OCI-LY3 (cell line): ENCODE data around the gene BCL2L12.

Experiments used
- H2AFZ ChIP-seq: fragments of 200-600, 300-600 bp; shearing (Covaris generic); 2 replicates; pipeline ENCODE4 v1.6.0; 2014; ENCODE audit warnings: antibody characterized with exemption, low read depth, low read length
- H3K27ac ChIP-seq: fragments of 200-600, 300-600 bp; sonication (generic); 2 replicates; pipeline ENCODE4 v1.5.1; 2014; ENCODE audit warnings: mild to moderate bottlenecking, low read length, moderate library complexity, mixed read lengths
- H3K27me3 ChIP-seq: fragments of 200-600, 300-600 bp; sonication (generic); 2 replicates; pipeline ENCODE4 v1.6.1; 2014; ENCODE audit warnings: low read depth, low read length, mixed read lengths
- H3K36me3 ChIP-seq: fragments of 200-600, 300-600 bp; sonication (generic); replicated peaks from 2 replicates; pipeline ENCODE3; 2014; ENCODE audit warnings: low read depth, low read length, mixed read lengths
- H3K4me1 ChIP-seq: fragments of 300-600, 200-600 bp; sonication (generic); 2 replicates; pipeline ENCODE4 v1.6.1; 2014; ENCODE audit warnings: low read length, mixed read lengths
- H3K4me2 ChIP-seq: fragments of 200-600, 300-600 bp; sonication (generic); 2 replicates; pipeline ENCODE4 v1.6.1; 2014; ENCODE audit warnings: low read length, mixed read lengths
- H3K4me3 ChIP-seq: fragments of 300-600, 200-600 bp; sonication (generic); 2 replicates; pipeline ENCODE4 v1.5.1; 2014; ENCODE audit warnings: antibody characterized with exemption, mild to moderate bottlenecking, low read length, moderate library complexity
- H3K79me2 ChIP-seq: fragments of 300-600, 200-600 bp; shearing (Covaris generic); 2 replicates; pipeline ENCODE4 v1.6.1; 2014; ENCODE audit warnings: mild to moderate bottlenecking, low read length, mixed read lengths
- H3K9ac ChIP-seq: fragments of 300-600, 200-600 bp; shearing (Covaris generic); 2 replicates; pipeline ENCODE4 v1.6.0; 2014; ENCODE audit warnings: mild to moderate bottlenecking, low read length, moderate library complexity
- H3K9me3 ChIP-seq: fragments of 200-600, 300-600 bp; shearing (Covaris generic); 2 replicates; pipeline ENCODE4 v1.6.1; 2014; ENCODE audit warnings: low read length, mixed read lengths; ENCODE audit not compliant: insufficient read depth
- H4K20me1 ChIP-seq: fragments of 200-600, 300-600 bp; sonication (generic); 2 replicates; pipeline ENCODE4 v1.6.1; 2016; ENCODE audit warnings: low read length, mixed read lengths; ENCODE audit not compliant: insufficient read depth
- CTCF ChIP-seq: fragments of 200-600, 300-600 bp; sonication (generic); IDR thresholded peaks from 2 replicates; pipeline ENCODE4 v1.5.1; 2014; ENCODE audit warnings: antibody characterized with exemption, low read length, low read depth
- EZH2phosphoT487 ChIP-seq: fragments of 200-600 bp; shearing (Covaris generic); IDR thresholded peaks from 2 replicates; pipeline ENCODE4 v1.6.1; 2018; ENCODE audit warnings: antibody characterized with exemption, mixed run types, low read depth

Gene BCL2L12

GRCh38 chr19:49691243-49692146 lies 25.8 kb downstream of the BCL2L12 start:
- H3K4me3 ChIP-seq = no peak overlapping the region
- no peaks in the 10 kb centered on the region for H3K9me3 ChIP-seq
- no peak overlapping the region for H2AFZ ChIP-seq
- no peak overlapping the region for H3K9ac ChIP-seq
- H3K27ac ChIP-seq = no peak overlapping the region
- no peaks in the 10 kb centered on the region for H3K79me2 ChIP-seq
- peaks cover 31% of the 10 kb centered on the region for H4K20me1 ChIP-seq
- no peak overlapping the region for H3K4me2 ChIP-seq
- no peaks in the 10 kb centered on the region for H3K27me3 ChIP-seq
- no peak for TF ChIP-seq CTCF
- no peak for TF ChIP-seq EZH2phosphoT487
- H3K36me3 ChIP-seq = peaks cover 46% of the 10 kb centered on the region
- peaks cover 16% of the 10 kb centered on the region; the same call in 1 of the 2 replicates for H3K4me1 ChIP-seq

DNA sequence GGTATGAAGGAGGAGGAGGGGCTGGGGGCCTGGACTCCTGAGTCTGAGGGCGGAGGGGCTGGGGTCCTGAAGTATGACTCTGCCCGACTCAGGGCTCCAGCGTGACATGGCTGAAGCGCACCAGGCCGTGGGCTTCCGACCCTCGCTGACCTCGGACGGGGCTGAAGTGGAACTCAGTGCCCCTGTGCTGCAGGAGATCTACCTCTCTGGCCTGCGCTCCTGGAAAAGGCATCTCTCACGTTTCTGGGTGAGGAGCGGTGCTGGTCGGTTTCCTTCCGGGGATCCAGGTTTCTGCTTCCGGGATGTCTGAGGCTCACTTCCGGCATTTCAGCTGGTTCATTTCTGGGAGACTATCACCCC lies 26.4 kb downstream of the BCL2L12 start:
- Histone ChIP-seq H4K20me1 (peaks cover 27% of the 10 kb centered on the region), H3K36me3 (peaks cover 42% of the 10 kb centered on the region), H3K4me1 (peaks cover 13% of the 10 kb centered on the region; the same call in 1 of the 2 replicates), H3K79me2 (no peaks in the 10 kb centered on the region), H2AFZ (no peak overlapping the region), H3K4me2 (no peak overlapping the region), H3K9ac (no peak overlapping the region), H3K27me3 (no peaks in the 10 kb centered on the region), H3K9me3 (no peaks in the 10 kb centered on the region), H3K27ac (no peak overlapping the region), H3K4me3 (no peak overlapping the region)
- TF ChIP-seq EZH2phosphoT487 = no peak
- no peak for TF ChIP-seq CTCF

DNA sequence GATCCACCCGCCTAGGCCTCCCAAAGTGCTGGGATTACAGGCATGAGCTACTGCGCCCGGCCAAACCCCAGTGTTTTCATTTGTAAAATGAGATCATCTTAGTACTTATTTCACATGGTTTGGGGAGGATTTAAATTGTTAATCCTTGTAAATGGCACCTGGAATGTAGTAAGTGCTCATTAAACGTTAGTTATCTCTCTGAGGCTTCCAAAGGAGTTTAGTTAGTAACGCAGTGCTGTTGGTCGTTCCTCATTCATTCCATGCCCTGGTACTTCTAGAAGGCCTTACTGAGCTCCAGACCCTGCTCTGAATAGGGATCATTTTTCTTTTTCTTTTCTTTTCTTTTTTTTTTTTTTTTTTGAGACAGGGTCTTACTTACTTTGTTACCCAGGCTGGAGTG lies 30.4 kb downstream of the BCL2L12 start:
- Histone ChIP-seq H3K9ac (no peak overlapping the region), H3K36me3 (peaks cover 4% of the 10 kb centered on the region), H3K27me3 (no peaks in the 10 kb centered on the region), H2AFZ (no peak overlapping the region), H3K4me3 (no peak overlapping the region), H3K4me1 (no peaks in the 10 kb centered on the region), H3K27ac (no peak overlapping the region), H3K4me2 (no peak overlapping the region), H3K79me2 (no peaks in the 10 kb centered on the region), H3K9me3 (no peaks in the 10 kb centered on the region), H4K20me1 (no peaks in the 10 kb centered on the region; the same call in 1 of the 2 replicates)
- TF ChIP-seq EZH2phosphoT487 (no peak), CTCF (no peak)

GRCh38 chr19:49696865-49697264 lies 31.1 kb downstream of the BCL2L12 start:
- H3K4me1 ChIP-seq = no peaks in the 10 kb centered on the region
- H2AFZ ChIP-seq = no peak overlapping the region
- H3K36me3 ChIP-seq = peaks cover 4% of the 10 kb centered on the region
- no peak overlapping the region for H3K4me2 ChIP-seq
- no peaks in the 10 kb centered on the region; the same call in 1 of the 2 replicates for H4K20me1 ChIP-seq
- no peak overlapping the region for H3K27ac ChIP-seq
- H3K9ac ChIP-seq = no peak overlapping the region
- no peak overlapping the region for H3K4me3 ChIP-seq
- no peaks in the 10 kb centered on the region for H3K27me3 ChIP-seq
- H3K9me3 ChIP-seq = no peaks in the 10 kb centered on the region
- no peak for TF ChIP-seq EZH2phosphoT487
- no peak for TF ChIP-seq CTCF
- no peaks in the 10 kb centered on the region for H3K79me2 ChIP-seq
